ENCODE results near the gene FGG.

DNA sequence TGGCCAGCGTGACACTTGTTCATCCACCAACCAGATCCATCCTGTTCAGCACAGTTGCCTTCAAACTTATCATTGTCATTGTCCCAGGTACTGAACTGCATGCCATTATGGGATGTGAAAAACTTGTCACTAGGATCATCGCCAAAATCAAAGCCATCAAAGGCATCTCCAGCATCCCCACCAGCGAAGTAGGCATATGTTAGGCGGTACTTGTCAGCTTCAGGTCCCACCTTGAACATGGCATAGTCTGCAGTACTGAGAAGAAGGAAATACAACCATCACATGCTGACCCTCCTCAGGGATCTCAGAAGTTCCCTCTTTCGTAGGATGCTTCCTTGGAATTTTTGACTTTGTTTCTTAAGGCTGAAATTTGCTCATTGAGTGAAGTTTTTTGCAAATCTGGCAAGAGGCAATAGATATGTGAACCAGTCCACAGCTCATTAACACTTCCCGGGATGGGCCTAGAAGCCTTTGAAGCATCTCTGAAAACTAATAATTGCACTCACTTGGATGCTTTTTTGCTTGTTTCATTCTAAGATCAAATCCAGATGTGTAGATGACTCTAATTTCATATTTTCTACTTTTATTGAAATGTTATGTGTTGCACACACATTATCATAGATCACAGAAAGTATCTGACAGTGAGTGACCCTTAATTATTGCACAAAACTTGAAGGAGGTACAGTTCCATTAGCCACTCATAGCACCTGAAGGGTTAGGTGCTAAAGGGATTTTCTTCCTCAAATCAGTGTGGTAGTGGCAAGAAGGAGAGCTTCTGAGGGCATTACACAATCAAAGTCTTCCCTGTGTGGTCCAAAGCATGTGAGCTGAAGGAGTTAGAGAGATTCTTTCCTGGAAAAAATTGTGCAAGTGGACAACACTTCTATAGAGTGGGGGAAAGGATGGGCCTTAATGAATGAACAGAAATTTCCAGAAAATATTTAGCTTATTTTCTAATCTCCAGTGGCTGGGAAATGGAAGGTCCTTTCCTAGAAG, 5.4 kb downstream of the FGG start:
- no peak for TF ChIP-seq CTCF (IDR thresholded peaks at IDR 0.05)
- no peak for TF ChIP-seq ZFX (IDR thresholded peaks at IDR 0.05; ENCODE audit: borderline replicate concordance)

Measured in 22Rv1 (cell line).